HepG2 (cell line): ENCODE measurements around the gene TEX47. TPM values are rescaled to one million over a fixed set of nuclear protein-coding genes. Genes with fewer than 3 reads are reported as not detected.

Source experiments
- ATAC-seq: fragments of 200-7000 bp; cut with Tn5 transposase; 3 replicates; pipeline ENCODE4 v1.9.1; 2020; ENCODE audit warnings: mild to moderate bottlenecking, moderate library complexity
- BruUV-seq: library from RNA; stranded (reverse); fragments of 400-500 nt; replicated peaks from 2 replicates; lab custom pipeline; 2021; lab: Mats Ljungman, UMichigan
- CTCF ChIA-PET: fragments of 300-600 bp; formaldehyde crosslinking; extraction: SDS; loops from one replicate; lab custom pipeline; 2021; ENCODE audit warnings: low total read pairs, inconsistent platforms, low intra/inter-chr PET ratio; lab: Yijun Ruan, JAX
- POLR2A ChIA-PET: fragments of 350-600 bp; sonication (Branson Sonifier 250); formaldehyde crosslinking; loops from one replicate; lab custom pipeline; 2020; ENCODE audit warnings: antibody characterized with exemption, inconsistent platforms; lab: Yijun Ruan, JAX
- DNase-seq: peaks from one replicate; pipeline ENCODE4 v3.0.0-alpha.2; 2015; ENCODE audit warnings: low spot score
- FAIRE-seq: peaks from 3 replicates; lab custom pipeline; 2011; peaks lifted over from hg19 to GRCh38; lab: Jason Lieb, UNC
- H2AFZ ChIP-seq: one replicate; pipeline ENCODE4 v1.6.1; 2011; ENCODE audit warnings: low read length, inconsistent platforms
- H3K27ac ChIP-seq: fragments of 300-600 bp; 3 replicates; pipeline ENCODE4 v1.8.0; 2011; ENCODE audit warnings: mixed run types, mild to moderate bottlenecking, mixed read lengths, low read length, inconsistent platforms; ENCODE audit not compliant: insufficient read depth; ENCODE audit errors: extremely low read length
- H3K27me3 ChIP-seq, 2 experiments: fragments of 200-600 bp in 1 of 2; 2 replicates in 1 of 2; 3 replicates in 1 of 2; pipeline versions ENCODE4 v1.6.0 to v1.8.0; 2011; ENCODE audit warnings: low read length in 2 of 2, mild to moderate bottlenecking in 2 of 2, moderate library complexity in 2 of 2, inconsistent platforms in 1 of 2; ENCODE audit not compliant: insufficient read depth in 2 of 2, control insufficient read depth in 1 of 2
- H3K36me3 ChIP-seq, 2 experiments: fragments of 200-600 bp in 1 of 2; replicated peaks in 1 of 2; 2 replicates in 1 of 2; 3 replicates in 1 of 2; pipeline versions ENCODE4 v1.5.1 to v1.8.0; 2011; ENCODE audit warnings: low read length in 2 of 2, inconsistent platforms in 1 of 2; ENCODE audit not compliant: insufficient read depth in 2 of 2, control insufficient read depth in 1 of 2
- H3K4me1 ChIP-seq: 2 replicates; pipeline ENCODE4 v1.5.1; 2012; ENCODE audit warnings: low read length, inconsistent platforms; ENCODE audit not compliant: insufficient read depth
- H3K4me2 ChIP-seq: 2 replicates; pipeline ENCODE4 v1.6.0; 2011; ENCODE audit warnings: low read depth, low read length, inconsistent platforms
- H3K4me3 ChIP-seq, 3 experiments: fragments of 200-600 bp in 1 of 3; sonication (generic), shearing (Covaris generic) in 1 of 3; replicated peaks in 1 of 3; 2 replicates each; pipeline ENCODE4 v1.5.1; 2011 to 2016; ENCODE audit warnings: low read length in 3 of 3, inconsistent platforms in 2 of 3, low read depth in 2 of 3, mild to moderate bottlenecking in 2 of 3, control low read depth in 1 of 3, mixed read lengths in 1 of 3; ENCODE audit not compliant: insufficient read depth in 1 of 3
- H3K79me2 ChIP-seq: one replicate; pipeline ENCODE4 v1.6.1; 2011; ENCODE audit warnings: low read length, inconsistent platforms; ENCODE audit not compliant: insufficient read depth
- H3K9ac ChIP-seq: 2 replicates; pipeline ENCODE4 v1.6.0; 2011; ENCODE audit warnings: mild to moderate bottlenecking, low read depth, low read length, inconsistent platforms; ENCODE audit not compliant: insufficient read depth
- H3K9me3 ChIP-seq: 2 replicates; pipeline ENCODE4 v1.5.1; 2012; ENCODE audit warnings: mild to moderate bottlenecking, low read length
- H4K20me1 ChIP-seq: 2 replicates; pipeline ENCODE4 v1.6.0; 2011; ENCODE audit warnings: inconsistent platforms, mild to moderate bottlenecking, low read length, moderate library complexity; ENCODE audit not compliant: insufficient read depth
- ARID3A ChIP-seq: IDR thresholded peaks from 2 replicates; pipeline ENCODE4 v1.6.1; 2012; ENCODE audit warnings: low read depth, low read length, improper control_type of control experiment
- CCDC6 ChIP-seq: sonication (generic); formaldehyde crosslinking; IDR thresholded peaks from 2 replicates; pipeline ENCODE4 v1.8.1; 2022; ENCODE audit warnings: mild to moderate bottlenecking, missing genetic modification reagents, moderate library complexity
- CREM ChIP-seq, 2 experiments: sonication (generic) in 1 of 2; formaldehyde crosslinking in 1 of 2; IDR thresholded peaks; 2 replicates each; pipeline versions ENCODE4 v1.4.0 to v1.6.1; 2016 to 2020; ENCODE audit warnings: antibody characterized with exemption in 1 of 2, mild to moderate bottlenecking in 1 of 2, missing genetic modification reagents in 1 of 2
- ELF1 ChIP-seq: sonication (generic); formaldehyde crosslinking; IDR thresholded peaks from 2 replicates; pipeline ENCODE4 v1.4.0; 2020; ENCODE audit warnings: missing genetic modification reagents
- NCOA1 ChIP-seq: sonication (generic); formaldehyde crosslinking; IDR thresholded peaks from 2 replicates; pipeline ENCODE4 v1.9.0; 2021; ENCODE audit warnings: missing genetic modification reagents
- RARG ChIP-seq: sonication (generic); formaldehyde crosslinking; IDR thresholded peaks from 2 replicates; pipeline ENCODE4 v1.4.0; 2020; ENCODE audit warnings: low read depth, mild to moderate bottlenecking, missing genetic modification reagents
- SALL1 ChIP-seq: sonication (generic); formaldehyde crosslinking; IDR thresholded peaks from 2 replicates; pipeline ENCODE4 v1.8.0; 2022; ENCODE audit warnings: mild to moderate bottlenecking, missing genetic modification reagents
- SKIL ChIP-seq: sonication (generic); formaldehyde crosslinking; IDR thresholded peaks from 2 replicates; pipeline ENCODE4 v1.8.0; 2022; ENCODE audit warnings: missing genetic modification reagents, mild to moderate bottlenecking, moderate library complexity, borderline replicate concordance
- SMARCE1 ChIP-seq: fragments of 450-650 bp; IDR thresholded peaks from 2 replicates; pipeline ENCODE4 v1.6.1; 2017; ENCODE audit warnings: borderline replicate concordance
- ZMAT3 ChIP-seq: sonication (generic); formaldehyde crosslinking; conservative IDR thresholded peaks from 2 replicates; pipeline ENCODE4 v1.7.0; 2021; ENCODE audit warnings: missing genetic modification reagents
- ZNF577 ChIP-seq: sonication (generic); formaldehyde crosslinking; IDR thresholded peaks from 2 replicates; pipeline ENCODE4 v1.4.0; 2020; ENCODE audit warnings: mild to moderate bottlenecking, low read depth, missing genetic modification reagents, borderline replicate concordance
- WGBS: methylation state at CpG from one replicate; pipeline ENCODE4 v1.1.6; 2017; ENCODE audit warnings: low lambda C conversion rate; 5-methylcytosine and 5-hydroxymethylcytosine counted together
- in situ Hi-C: cut with HindIII; loops from 2 replicates; pipeline ENCODE4 v1.10.0; 2017; ENCODE audit warnings: low pct_unique_long_range_greater_than_20kb; ENCODE audit not compliant: extremely low pct_ligation_motif_present
- intact Hi-C: fragments of 100-400 bp; cut with micrococcal nuclease; formaldehyde crosslinking; loops from one replicate; pipeline ENCODE4 v1.10.0; 2022; ENCODE audit not compliant: unreplicated experiment
- polyA plus RNA-seq, 8 experiments: library from polyadenylated mRNA; depleted of rRNA in 3 of 8; stranded (reverse) in 7 of 8; unstranded in 1 of 8; fragments of >200 nt; fragmentation: Illumina TruSeq in 4 of 8; extraction: Trizol in 4 of 8; gene quantifications; 2 replicates each; pipeline versions ENCODE4 v1.2.1 to v1.2.3, GENCODE V29; 2011 to 2016; ENCODE audit warnings: low read depth in 4 of 8, missing spikeins in 1 of 8, mixed read lengths in 1 of 8; ENCODE audit not compliant: insufficient read depth in 1 of 8
- small RNA-seq, 3 experiments: library from RNA; depleted of rRNA; stranded (forward); fragments of <200 nt; gene quantifications; one replicate each; pipeline ENCODE3, GENCODE V24; 2012; ENCODE audit warnings: low read depth in 2 of 3, low replicate concordance in 1 of 3; ENCODE audit not compliant: insufficient read length in 3 of 3, insufficient read depth in 2 of 3
- total RNA-seq, 5 experiments: library from RNA; depleted of rRNA; stranded (reverse); fragments of >200 nt; fragmentation: Illumina TruSeq; extraction: Trizol; gene quantifications; 2 replicates each; pipeline ENCODE4 v1.2.3, GENCODE V29; 2016; ENCODE audit warnings: low read depth in 1 of 5

Gene TEX47
- total and polyA plus RNA-seq, 2 of the 13 experiments (the other 11 are each of a cell fraction or from before 2014, with no cell fraction given) = not detected

- TF ChIP-seq RARG (CRISPR knock-in tag) (no peak), SALL1 (CRISPR knock-in tag) (no peak), ZNF577 (CRISPR knock-in tag) (no peak), ZMAT3 (no peak), CCDC6 (CRISPR knock-in tag) (no peak), ARID3A (no peak), NCOA1 (CRISPR knock-in tag) (no peak), ELF1 (CRISPR knock-in tag) (no peak), CREM (IDR thresholded peaks at IDR 0.05) (no peak), CREM (CRISPR knock-in tag; IDR thresholded peaks at IDR 0.05) (no peak), SKIL (CRISPR knock-in tag) (no peak), SMARCE1 (no peak)
- TF ChIP-seq, all 625 proteins: peak for 0
- CTCF ChIA-PET = no interaction called here
- Histone ChIP-seq H3K9me3 (no peaks in the 10 kb centered on the region), H3K27ac (no peak overlapping the region), H3K4me3 (no peak overlapping the region), H3K36me3 (no peaks in the 10 kb centered on the region), H4K20me1 (no peaks in the 10 kb centered on the region), H3K9ac (no peak overlapping the region), H2AFZ (no peak overlapping the region), H3K4me2 (no peak overlapping the region), H3K79me2 (no peaks in the 10 kb centered on the region), H3K4me1 (no peaks in the 10 kb centered on the region), H3K27me3 (no peaks in the 10 kb centered on the region)
- BruUV-seq = no TSS peak
- DNase-seq (no peak), ATAC-seq (no peak), FAIRE-seq (no peak)
- 0% methylated on average over 3 of the region's 3 CpGs for WGBS
- in situ Hi-C loops (no loop called here), intact Hi-C loops (no loop called here)
- POLR2A ChIA-PET = no interaction called here
These were observed 49.4 kb downstream of the TEX47 start for GRCh38 chr7:88746126-88746525.

Small RNAs within 50 kb of the gene (small RNA-seq; reads per million reads assigned to genes)
- 0 reads per million in 3 experiments for gene AC002127.1

Other genes starting within 250 kb of the TEX47 start
- not detected in 2 replicates for gene ZNF804B, start 36.0 kb downstream of the TEX47 start, total RNA-seq (2016; rRNA removed; fragmentation: Illumina TruSeq; extraction: Trizol)
- gene ZNF804B, start 36.0 kb downstream of the TEX47 start, polyA plus RNA-seq (2011; rRNA removed) = not detected in 2 replicates